ENCODE measurements around the gene ZNF550. TPM values are rescaled to one million over a fixed set of nuclear protein-coding genes. Genes with fewer than 3 reads are reported as not detected.

The ZNF550 gene
- 6.4 and 8.0 TPM in 2 replicates for total RNA-seq

GRCh38 chr19:57559404-57560025 lies at the start of gene ZNF550:
TSS of gene ZNF550 (minus strand) at chr19:57559863. CDS start at chr19:57559682, 181 bp downstream.
- peak; percentile 91 for DNase-seq

GRCh38 chr19:57606931-57607330 lies 47.3 kb upstream of the ZNF550 start:
- DNase-seq, result no peak

GRCh38 chr19:57599761-57600383 lies 40.2 kb upstream of the ZNF550 start, which contains the start of gene ZNF530:
TSS of gene ZNF530 (plus strand) at chr19:57599885. CDS start at chr19:57604346, 4,461 bp downstream.
- DNase-seq, result peak; percentile 90

GRCh38 chr19:57599377-57599760 lies 39.7 kb upstream of the ZNF550 start:
- DNase-seq, result no peak

- DNase-seq, result no peak
Measured at GRCh38 chr19:57587529-57587928, 27.9 kb upstream of the ZNF550 start.

- peak; percentile 78 for DNase-seq
Measured at GRCh38 chr19:57583521-57584416, 24.1 kb upstream of the ZNF550 start, which contains the start of gene ZIK1. TSS of gene ZIK1 (plus strand) at chr19:57584145. CDS start at chr19:57584357, 212 bp downstream.

GRCh38 chr19:57583104-57583520 lies 23.4 kb upstream of the ZNF550 start:
- no peak for DNase-seq

GRCh38 chr19:57578487-57579205 lies 19.0 kb upstream of the ZNF550 start, which contains the start of gene ZNF416:
TSS of gene ZNF416 (minus strand) at chr19:57578911. CDS start at chr19:57578704, 207 bp downstream.
- peak; percentile 98 for DNase-seq

- no peak for DNase-seq
Measured at GRCh38 chr19:57576661-57577060, 17.0 kb upstream of the ZNF550 start.

- DNase-seq, result no peak
Measured at GRCh38 chr19:57572415-57572947, 12.8 kb upstream of the ZNF550 start.

- no peak for DNase-seq
Measured at GRCh38 chr19:57570707-57571106, 11.0 kb upstream of the ZNF550 start.

- DNase-seq, result peak; percentile 57
Measured at GRCh38 chr19:57566396-57567265, 7.0 kb upstream of the ZNF550 start.

GRCh38 chr19:57563547-57563946 lies 3.9 kb upstream of the ZNF550 start:
- DNase-seq, result no peak

GRCh38 chr19:57560049-57560491 lies 407 bp upstream of the ZNF550 start:
- DNase-seq, result peak; percentile 54

GRCh38 chr19:57559008-57559403 lies 657 bp downstream of the ZNF550 start:
- DNase-seq, result peak; percentile 32

GRCh38 chr19:57558525-57558924 lies 1.1 kb downstream of the ZNF550 start:
- DNase-seq, result no peak

- no peak for DNase-seq
Measured at GRCh38 chr19:57557659-57558058, 2.0 kb downstream of the ZNF550 start.

- DNase-seq, result no peak
Measured at GRCh38 chr19:57552432-57552831, 7.2 kb downstream of the ZNF550 start.

- DNase-seq, result no peak
Measured at GRCh38 chr19:57546513-57546912, 13.2 kb downstream of the ZNF550 start.

GRCh38 chr19:57537953-57538547 lies 21.6 kb downstream of the ZNF550 start:
- no peak for DNase-seq
